ENCODE data around the gene MAP7.

DNA sequence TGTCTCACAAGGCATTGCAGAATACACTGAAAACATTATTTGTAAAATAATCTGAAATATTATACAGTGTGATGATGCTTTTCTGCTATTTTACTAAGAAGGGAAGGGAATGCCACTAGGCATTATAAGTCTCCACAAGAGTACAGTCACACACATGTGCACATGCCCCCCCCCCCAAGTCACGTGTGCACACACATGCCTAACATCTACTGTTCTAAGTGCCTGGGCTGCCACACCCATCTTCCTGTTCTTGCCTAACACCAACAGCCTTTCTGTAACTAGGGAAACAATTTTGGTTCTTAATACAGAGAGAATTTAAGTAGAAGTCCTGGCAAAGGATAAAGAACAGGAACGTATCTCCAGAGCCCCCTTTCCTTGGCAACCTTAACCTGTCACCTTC, 202.4 kb downstream of the MAP7 start:
- TF ChIP-seq EZH2 (IDR thresholded peaks at IDR 0.05; ENCODE audit: insufficient read depth, poor library complexity, severe bottlenecking) (no peak), EZH2phosphoT487 (IDR thresholded peaks at IDR 0.05; ENCODE audit: insufficient read depth, low read depth) (no peak)

Data from GM23248 (cell line).